Transverse colon (tissue), 4 donors: Measurements from ENCODE around the gene TIAM1.
A peak's percentile ranks its signal among the peaks of the same experiment; 100 is the strongest.

Experiments used
- CTCF ChIP-seq, 5 experiments: fragments of 200-600 bp in 3 of 5; fragments of 450-650 bp in 2 of 5; sonication (generic) in 3 of 5; IDR thresholded peaks; 1 replicate in 2 of 5; 2 replicates in 3 of 5; pipeline ENCODE4 v1.5.1; 2016 to 2017; ENCODE audit warnings: antibody characterized with exemption in 5 of 5, inconsistent platforms in 3 of 5, mild to moderate bottlenecking in 2 of 5, moderate library complexity in 1 of 5
- POLR2A ChIP-seq: fragments of 450-650 bp; IDR thresholded peaks from one replicate; pipeline ENCODE4 v1.6.1; 2016; ENCODE audit warnings: antibody characterized with exemption, mild to moderate bottlenecking, moderate library complexity
- POLR2AphosphoS5 ChIP-seq, 3 donors: sonication (generic); formaldehyde crosslinking; IDR thresholded peaks; one replicate each; pipeline ENCODE4 v1.6.1; 2016; ENCODE audit warnings: antibody characterized with exemption in 3 of 3

- TF ChIP-seq POLR2A: no peak
- TF ChIP-seq CTCF (IDR thresholded peaks at IDR 0.05): peak; percentile 59 to 84 (median 73)
- TF ChIP-seq POLR2AphosphoS5 (IDR thresholded peaks at IDR 0.05): no peak
Measured at GRCh38 chr21:31098576-31099005, 245.5 kb downstream of the TIAM1 start.
